WTC11 (cell line): ENCODE results near the gene STX8. TPM values are rescaled to one million over a fixed set of nuclear protein-coding genes. Genes with fewer than 3 reads are reported as not detected.

Experiments
- ATAC-seq: fragments of 200-7000 bp; cut with Tn5 transposase; 2 replicates; pipeline ENCODE4 v1.10.0; 2021; ENCODE audit warnings: mild to moderate bottlenecking, moderate library complexity
- CTCF ChIA-PET: fragments of 300-600 bp; sonication (Branson Sonifier 250); formaldehyde crosslinking; loops from one replicate; lab custom pipeline; 2021; ENCODE audit warnings: antibody characterized with exemption; lab: Charles Lee
- POLR2A ChIA-PET: fragments of 350-600 bp; sonication (Branson Sonifier 250); formaldehyde crosslinking; loops from one replicate; lab custom pipeline; 2021; ENCODE audit warnings: antibody characterized with exemption; lab: Charles Lee
- DNase-seq: peaks from one replicate; pipeline ENCODE4 v3.0.0; 2021; ENCODE audit warnings: low spot score
- H3K27ac Mint-ChIP-seq: 2 replicates; pipeline ENCODE4 v1.8.0; 2021; ENCODE audit warnings: mixed read lengths
- H3K27me3 Mint-ChIP-seq: 2 replicates; pipeline ENCODE4 v1.8.0; 2021; ENCODE audit warnings: low read depth, mild to moderate bottlenecking, moderate library complexity, mixed read lengths
- H3K36me3 Mint-ChIP-seq: 2 replicates; pipeline ENCODE4 v1.8.0; 2021; ENCODE audit warnings: mixed read lengths
- H3K4me1 Mint-ChIP-seq: 2 replicates; pipeline ENCODE4 v1.8.0; 2022; ENCODE audit warnings: mixed read lengths
- H3K4me3 Mint-ChIP-seq: 2 replicates; pipeline ENCODE4 v1.8.0; 2021; ENCODE audit warnings: mild to moderate bottlenecking, moderate library complexity, mixed read lengths
- H3K9me3 Mint-ChIP-seq: 2 replicates; pipeline ENCODE4 v1.8.0; 2021; ENCODE audit warnings: mixed read lengths
- ATF1 ChIP-seq: sonication (generic); formaldehyde crosslinking; IDR thresholded peaks from 2 replicates; pipeline ENCODE4 v1.8.1; 2023; ENCODE audit warnings: mild to moderate bottlenecking, moderate library complexity, missing genetic modification reagents
- CTCF ChIP-seq: fragments of 200-600 bp; IDR thresholded peaks from 2 replicates; pipeline ENCODE4 v1.8.0; 2022; ENCODE audit warnings: antibody characterized with exemption
- E2F4 ChIP-seq: sonication (generic); formaldehyde crosslinking; IDR thresholded peaks from 2 replicates; pipeline ENCODE4 v1.8.1; 2022; ENCODE audit warnings: low read depth, mild to moderate bottlenecking, moderate library complexity, missing genetic modification reagents, borderline replicate concordance
- EMX1 ChIP-seq: fragments of 250-450 bp; sonication (Bioruptor Pico); IDR thresholded peaks from 2 replicates; pipeline ENCODE4 v1.8.0; 2021; ENCODE audit warnings: mild to moderate bottlenecking
- ETV6 ChIP-seq: sonication (generic); formaldehyde crosslinking; IDR thresholded peaks from 2 replicates; pipeline ENCODE4 v1.8.1; 2022; ENCODE audit warnings: mild to moderate bottlenecking, missing genetic modification reagents
- FOXK1 ChIP-seq: sonication (generic); formaldehyde crosslinking; IDR thresholded peaks from 2 replicates; pipeline ENCODE4 v1.8.0; 2022; ENCODE audit warnings: mild to moderate bottlenecking, moderate library complexity, missing genetic modification reagents
- GTF2I ChIP-seq: fragments of 250-450 bp; sonication (Bioruptor Pico); conservative IDR thresholded peaks from 2 replicates; pipeline ENCODE4 v1.4.0; 2021; ENCODE audit warnings: mild to moderate bottlenecking
- IRF2 ChIP-seq: sonication (generic); formaldehyde crosslinking; IDR thresholded peaks from 2 replicates; pipeline ENCODE4 v1.8.0; 2022; ENCODE audit warnings: low read depth, missing genetic modification reagents, borderline replicate concordance
- NFYB ChIP-seq: sonication (generic); formaldehyde crosslinking; conservative IDR thresholded peaks from 2 replicates; pipeline ENCODE4 v1.8.0; 2022; ENCODE audit warnings: low read depth, missing genetic modification reagents
- NR1H2 ChIP-seq: sonication (generic); formaldehyde crosslinking; IDR thresholded peaks from 2 replicates; pipeline ENCODE4 v1.9.0; 2021; ENCODE audit warnings: mild to moderate bottlenecking, moderate library complexity, missing genetic modification reagents
- NR2C2 ChIP-seq: sonication (generic); formaldehyde crosslinking; IDR thresholded peaks from 2 replicates; pipeline ENCODE4 v1.8.0; 2022; ENCODE audit warnings: mild to moderate bottlenecking, missing genetic modification reagents
- PRRX2 ChIP-seq: fragments of 250-450 bp; sonication (Bioruptor Pico); IDR thresholded peaks from 2 replicates; pipeline ENCODE4 v1.8.0; 2021; ENCODE audit warnings: mild to moderate bottlenecking
- SMAD3 ChIP-seq: sonication (generic); formaldehyde crosslinking; IDR thresholded peaks from 2 replicates; pipeline ENCODE4 v1.8.0; 2022; ENCODE audit warnings: missing genetic modification reagents, mild to moderate bottlenecking, borderline replicate concordance
- SMAD4 ChIP-seq: sonication (generic); formaldehyde crosslinking; IDR thresholded peaks from 2 replicates; pipeline ENCODE4 v1.8.0; 2022; ENCODE audit warnings: mild to moderate bottlenecking, missing genetic modification reagents
- SOX15 ChIP-seq: fragments of 250-450 bp; sonication (Bioruptor Pico); IDR thresholded peaks from 2 replicates; pipeline ENCODE4 v1.9.0; 2021; ENCODE audit warnings: mild to moderate bottlenecking
- TEAD4 ChIP-seq: sonication (generic); formaldehyde crosslinking; IDR thresholded peaks from 2 replicates; pipeline ENCODE4 v1.8.0; 2022; ENCODE audit warnings: mild to moderate bottlenecking, missing genetic modification reagents
- ZNF121 ChIP-seq: sonication (generic); formaldehyde crosslinking; IDR thresholded peaks from 2 replicates; pipeline ENCODE4 v1.8.0; 2023; ENCODE audit warnings: missing genetic modification reagents
- total RNA-seq: library from RNA; stranded (reverse); gene quantifications from 3 replicates; pipeline ENCODE4 v1.2.3, GENCODE V29; 2021
- TF ChIP-seq, protein P1 (sequence below): sonication (generic); formaldehyde crosslinking; IDR thresholded peaks from 2 replicates; pipeline ENCODE4 v1.8.1; 2023; ENCODE audit warnings: mild to moderate bottlenecking, missing genetic modification reagents, moderate library complexity
- TF ChIP-seq, protein P2 (sequence below): sonication (generic); formaldehyde crosslinking; IDR thresholded peaks from 2 replicates; pipeline ENCODE4 v1.8.0; 2023; ENCODE audit warnings: missing genetic modification reagents
- TF ChIP-seq, protein P3 (sequence below): sonication (generic); formaldehyde crosslinking; IDR thresholded peaks from 2 replicates; pipeline ENCODE4 v1.8.1; 2022; ENCODE audit warnings: low read depth, missing genetic modification reagents, borderline replicate concordance
- TF ChIP-seq, protein P4 (sequence below): fragments of 250-450 bp; sonication (Bioruptor Pico); IDR thresholded peaks from 2 replicates; pipeline ENCODE4 v2.1.2; 2022; ENCODE audit warnings: mild to moderate bottlenecking, moderate library complexity
- TF ChIP-seq, protein P5 (sequence below): sonication (generic); formaldehyde crosslinking; IDR thresholded peaks from 2 replicates; pipeline ENCODE4 v1.8.0; 2023; ENCODE audit warnings: mild to moderate bottlenecking, missing genetic modification reagents
- TF ChIP-seq, protein P6 (sequence below): sonication (generic); formaldehyde crosslinking; IDR thresholded peaks from 2 replicates; pipeline ENCODE4 v1.8.1; 2022; ENCODE audit warnings: mild to moderate bottlenecking, moderate library complexity, missing genetic modification reagents

The STX8 gene
- total RNA-seq, 1 experiment from 2014 or later, result 39.9 TPM

GRCh38 chr17:9499041-9499440 is 76.6 kb downstream of the STX8 start:
- CTCF ChIA-PET, result no interaction called here
- no peaks in the 10 kb centered on the region for H3K27me3 Mint-ChIP-seq
- no peaks in the 10 kb centered on the region for H3K36me3 Mint-ChIP-seq
- no peak for ATAC-seq
- DNase-seq, result no peak
- POLR2A ChIA-PET, result no interaction called here
- TF ChIP-seq NFYB (CRISPR knock-in tag) (no peak), PRRX2 (no peak), SMAD3 (CRISPR knock-in tag) (no peak), SOX15 (no peak), ATF1 (CRISPR knock-in tag) (no peak)
- TF ChIP-seq, protein P1, sequence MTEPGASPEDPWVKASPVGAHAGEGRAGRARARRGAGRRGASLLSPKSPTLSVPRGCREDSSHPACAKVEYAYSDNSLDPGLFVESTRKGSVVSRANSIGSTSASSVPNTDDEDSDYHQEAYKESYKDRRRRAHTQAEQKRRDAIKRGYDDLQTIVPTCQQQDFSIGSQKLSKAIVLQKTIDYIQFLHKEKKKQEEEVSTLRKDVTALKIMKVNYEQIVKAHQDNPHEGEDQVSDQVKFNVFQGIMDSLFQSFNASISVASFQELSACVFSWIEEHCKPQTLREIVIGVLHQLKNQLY (CRISPR knock-in tag), result no peak
- TF ChIP-seq, protein P2, sequence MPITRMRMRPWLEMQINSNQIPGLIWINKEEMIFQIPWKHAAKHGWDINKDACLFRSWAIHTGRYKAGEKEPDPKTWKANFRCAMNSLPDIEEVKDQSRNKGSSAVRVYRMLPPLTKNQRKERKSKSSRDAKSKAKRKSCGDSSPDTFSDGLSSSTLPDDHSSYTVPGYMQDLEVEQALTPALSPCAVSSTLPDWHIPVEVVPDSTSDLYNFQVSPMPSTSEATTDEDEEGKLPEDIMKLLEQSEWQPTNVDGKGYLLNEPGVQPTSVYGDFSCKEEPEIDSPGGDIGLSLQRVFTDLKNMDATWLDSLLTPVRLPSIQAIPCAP (CRISPR knock-in tag), result no peak
- H3K4me3 Mint-ChIP-seq, result no peak overlapping the region
- H3K9me3 Mint-ChIP-seq, result no peaks in the 10 kb centered on the region
- H3K4me1 Mint-ChIP-seq, result no peaks in the 10 kb centered on the region
- no peak overlapping the region for H3K27ac Mint-ChIP-seq

- ChIA-PET POLR2A (interaction anchor here (0.6 kb wide), 1 partner anchor 821 kb away, joined by 4 read pairs; no protein-coding TSS in a partner anchor), CTCF (no interaction called here)
- ATAC-seq, result no peak
- TF ChIP-seq, protein P3, sequence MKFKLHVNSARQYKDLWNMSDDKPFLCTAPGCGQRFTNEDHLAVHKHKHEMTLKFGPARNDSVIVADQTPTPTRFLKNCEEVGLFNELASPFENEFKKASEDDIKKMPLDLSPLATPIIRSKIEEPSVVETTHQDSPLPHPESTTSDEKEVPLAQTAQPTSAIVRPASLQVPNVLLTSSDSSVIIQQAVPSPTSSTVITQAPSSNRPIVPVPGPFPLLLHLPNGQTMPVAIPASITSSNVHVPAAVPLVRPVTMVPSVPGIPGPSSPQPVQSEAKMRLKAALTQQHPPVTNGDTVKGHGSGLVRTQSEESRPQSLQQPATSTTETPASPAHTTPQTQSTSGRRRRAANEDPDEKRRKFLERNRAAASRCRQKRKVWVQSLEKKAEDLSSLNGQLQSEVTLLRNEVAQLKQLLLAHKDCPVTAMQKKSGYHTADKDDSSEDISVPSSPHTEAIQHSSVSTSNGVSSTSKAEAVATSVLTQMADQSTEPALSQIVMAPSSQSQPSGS (CRISPR knock-in tag), result no peak
- TF ChIP-seq EMX1 (no peak), ATF1 (CRISPR knock-in tag) (no peak), IRF2 (CRISPR knock-in tag) (no peak), E2F4 (CRISPR knock-in tag) (no peak), NR1H2 (CRISPR knock-in tag) (no peak), CTCF (no peak), ZNF121 (CRISPR knock-in tag) (no peak), NR2C2 (CRISPR knock-in tag) (no peak), FOXK1 (CRISPR knock-in tag) (no peak), TEAD4 (CRISPR knock-in tag) (no peak), SMAD4 (CRISPR knock-in tag) (no peak), ETV6 (no peak), GTF2I (CRISPR knock-in tag) (no peak)
- TF ChIP-seq, protein P4, sequence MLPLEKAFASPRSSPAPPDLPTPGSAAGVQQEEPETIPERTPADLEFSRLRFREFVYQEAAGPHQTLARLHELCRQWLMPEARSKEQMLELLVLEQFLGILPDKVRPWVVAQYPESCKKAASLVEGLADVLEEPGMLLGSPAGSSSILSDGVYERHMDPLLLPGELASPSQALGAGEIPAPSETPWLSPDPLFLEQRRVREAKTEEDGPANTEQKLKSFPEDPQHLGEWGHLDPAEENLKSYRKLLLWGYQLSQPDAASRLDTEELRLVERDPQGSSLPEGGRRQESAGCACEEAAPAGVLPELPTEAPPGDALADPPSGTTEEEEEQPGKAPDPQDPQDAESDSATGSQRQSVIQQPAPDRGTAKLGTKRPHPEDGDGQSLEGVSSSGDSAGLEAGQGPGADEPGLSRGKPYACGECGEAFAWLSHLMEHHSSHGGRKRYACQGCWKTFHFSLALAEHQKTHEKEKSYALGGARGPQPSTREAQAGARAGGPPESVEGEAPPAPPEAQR (CRISPR knock-in tag), result no peak
- TF ChIP-seq, protein P2 (CRISPR knock-in tag), result no peak
- TF ChIP-seq, protein P5, sequence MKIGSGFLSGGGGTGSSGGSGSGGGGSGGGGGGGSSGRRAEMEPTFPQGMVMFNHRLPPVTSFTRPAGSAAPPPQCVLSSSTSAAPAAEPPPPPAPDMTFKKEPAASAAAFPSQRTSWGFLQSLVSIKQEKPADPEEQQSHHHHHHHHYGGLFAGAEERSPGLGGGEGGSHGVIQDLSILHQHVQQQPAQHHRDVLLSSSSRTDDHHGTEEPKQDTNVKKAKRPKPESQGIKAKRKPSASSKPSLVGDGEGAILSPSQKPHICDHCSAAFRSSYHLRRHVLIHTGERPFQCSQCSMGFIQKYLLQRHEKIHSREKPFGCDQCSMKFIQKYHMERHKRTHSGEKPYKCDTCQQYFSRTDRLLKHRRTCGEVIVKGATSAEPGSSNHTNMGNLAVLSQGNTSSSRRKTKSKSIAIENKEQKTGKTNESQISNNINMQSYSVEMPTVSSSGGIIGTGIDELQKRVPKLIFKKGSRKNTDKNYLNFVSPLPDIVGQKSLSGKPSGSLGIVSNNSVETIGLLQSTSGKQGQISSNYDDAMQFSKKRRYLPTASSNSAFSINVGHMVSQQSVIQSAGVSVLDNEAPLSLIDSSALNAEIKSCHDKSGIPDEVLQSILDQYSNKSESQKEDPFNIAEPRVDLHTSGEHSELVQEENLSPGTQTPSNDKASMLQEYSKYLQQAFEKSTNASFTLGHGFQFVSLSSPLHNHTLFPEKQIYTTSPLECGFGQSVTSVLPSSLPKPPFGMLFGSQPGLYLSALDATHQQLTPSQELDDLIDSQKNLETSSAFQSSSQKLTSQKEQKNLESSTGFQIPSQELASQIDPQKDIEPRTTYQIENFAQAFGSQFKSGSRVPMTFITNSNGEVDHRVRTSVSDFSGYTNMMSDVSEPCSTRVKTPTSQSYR, result no peak
- TF ChIP-seq, protein P6, sequence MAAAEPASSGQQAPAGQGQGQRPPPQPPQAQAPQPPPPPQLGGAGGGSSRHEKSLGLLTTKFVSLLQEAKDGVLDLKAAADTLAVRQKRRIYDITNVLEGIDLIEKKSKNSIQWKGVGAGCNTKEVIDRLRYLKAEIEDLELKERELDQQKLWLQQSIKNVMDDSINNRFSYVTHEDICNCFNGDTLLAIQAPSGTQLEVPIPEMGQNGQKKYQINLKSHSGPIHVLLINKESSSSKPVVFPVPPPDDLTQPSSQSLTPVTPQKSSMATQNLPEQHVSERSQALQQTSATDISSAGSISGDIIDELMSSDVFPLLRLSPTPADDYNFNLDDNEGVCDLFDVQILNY (CRISPR knock-in tag), result no peak
Measured at GRCh38 chr17:9498490-9498889, 77.1 kb downstream of the STX8 start.

More at GRCh38 chr17:9498490-9498889, 77.1 kb downstream of the STX8 start:
- no peaks in the 10 kb centered on the region for H3K9me3 Mint-ChIP-seq
- no peaks in the 10 kb centered on the region for H3K36me3 Mint-ChIP-seq
- no peak overlapping the region for H3K4me3 Mint-ChIP-seq
- DNase-seq, result no peak
- no peaks in the 10 kb centered on the region for H3K27me3 Mint-ChIP-seq
- no peak overlapping the region for H3K27ac Mint-ChIP-seq
- no peaks in the 10 kb centered on the region for H3K4me1 Mint-ChIP-seq
